Mesothelial cell of epicardium (in vitro differentiated cells): ENCODE results near the gene ATP13A1. TPM values are rescaled to one million over a fixed set of nuclear protein-coding genes. Genes with fewer than 3 reads are reported as not detected.
"Not testable (repeated sequence)": the region's sequence is repeated elsewhere in the genome, so short reads cannot be mapped to it uniquely, and the experiment has no call there.

ENCODE experiments used
- DNase-seq, 2 experiments: peaks; one replicate each; pipeline ENCODE4 v3.0.0; 2021; ENCODE audit warnings: low spot score in 2 of 2; ENCODE audit not compliant: unreplicated experiment in 2 of 2
- H3K27ac Mint-ChIP-seq: 2 replicates; pipeline ENCODE4 v1.8.0; 2021; ENCODE audit warnings: mixed read lengths
- H3K27me3 Mint-ChIP-seq: 2 replicates; pipeline ENCODE4 v1.8.0; 2021; ENCODE audit warnings: low read depth, mixed read lengths
- H3K36me3 Mint-ChIP-seq: 2 replicates; pipeline ENCODE4 v1.8.0; 2021; ENCODE audit warnings: mixed read lengths
- H3K4me1 Mint-ChIP-seq: 2 replicates; pipeline ENCODE4 v1.8.0; 2021; ENCODE audit warnings: mixed read lengths
- H3K4me3 Mint-ChIP-seq: 2 replicates; pipeline ENCODE4 v1.8.0; 2021; ENCODE audit warnings: mild to moderate bottlenecking, moderate library complexity, mixed read lengths
- H3K9me3 Mint-ChIP-seq: 2 replicates; pipeline ENCODE4 v1.8.0; 2021; ENCODE audit warnings: mixed read lengths
- total RNA-seq: library from RNA; stranded (reverse); gene quantifications from 3 replicates; pipeline ENCODE4 v1.2.1, GENCODE V29; 2021
- TF ChIP-seq, protein P1 (sequence below): fragments of 200-600 bp; sonication (generic); IDR thresholded peaks from one replicate; pipeline ENCODE4 v1.5.0; 2021; ENCODE audit warnings: antibody characterized with exemption; ENCODE audit not compliant: unreplicated experiment

Gene ATP13A1
- total RNA-seq, 1 donor from 2014 or later = 88.3 TPM

DNA sequence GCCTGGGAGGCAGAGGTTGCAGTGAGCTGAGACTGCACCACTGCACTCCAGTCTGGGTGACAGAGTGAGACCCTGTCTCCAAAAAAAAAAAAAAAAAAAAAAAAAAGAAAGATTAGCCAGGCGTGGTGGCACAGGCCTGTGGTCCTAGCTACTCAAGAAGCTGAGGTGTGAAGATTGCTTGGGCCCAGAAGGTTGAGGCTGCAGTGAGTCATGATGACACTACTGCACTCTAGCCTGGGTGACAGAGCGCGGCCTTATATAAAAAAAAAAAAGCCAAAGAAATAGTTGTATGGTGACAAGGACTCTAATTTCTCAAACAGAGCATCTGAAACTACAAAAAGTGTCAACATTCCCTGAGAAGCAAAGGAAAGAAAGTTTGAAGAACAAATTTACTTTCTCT lies 48.4 kb downstream of the ATP13A1 start:
- H3K4me1 Mint-ChIP-seq = peaks cover 46% of the 10 kb centered on the region
- no peak overlapping the region for H3K4me3 Mint-ChIP-seq
- H3K27me3 Mint-ChIP-seq = no peaks in the 10 kb centered on the region
- DNase-seq = no peak
- no peaks in the 10 kb centered on the region for H3K36me3 Mint-ChIP-seq
- TF ChIP-seq, protein P1, sequence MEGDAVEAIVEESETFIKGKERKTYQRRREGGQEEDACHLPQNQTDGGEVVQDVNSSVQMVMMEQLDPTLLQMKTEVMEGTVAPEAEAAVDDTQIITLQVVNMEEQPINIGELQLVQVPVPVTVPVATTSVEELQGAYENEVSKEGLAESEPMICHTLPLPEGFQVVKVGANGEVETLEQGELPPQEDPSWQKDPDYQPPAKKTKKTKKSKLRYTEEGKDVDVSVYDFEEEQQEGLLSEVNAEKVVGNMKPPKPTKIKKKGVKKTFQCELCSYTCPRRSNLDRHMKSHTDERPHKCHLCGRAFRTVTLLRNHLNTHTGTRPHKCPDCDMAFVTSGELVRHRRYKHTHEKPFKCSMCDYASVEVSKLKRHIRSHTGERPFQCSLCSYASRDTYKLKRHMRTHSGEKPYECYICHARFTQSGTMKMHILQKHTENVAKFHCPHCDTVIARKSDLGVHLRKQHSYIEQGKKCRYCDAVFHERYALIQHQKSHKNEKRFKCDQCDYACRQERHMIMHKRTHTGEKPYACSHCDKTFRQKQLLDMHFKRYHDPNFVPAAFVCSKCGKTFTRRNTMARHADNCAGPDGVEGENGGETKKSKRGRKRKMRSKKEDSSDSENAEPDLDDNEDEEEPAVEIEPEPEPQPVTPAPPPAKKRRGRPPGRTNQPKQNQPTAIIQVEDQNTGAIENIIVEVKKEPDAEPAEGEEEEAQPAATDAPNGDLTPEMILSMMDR = no peak
- no peak overlapping the region for H3K27ac Mint-ChIP-seq
- H3K9me3 Mint-ChIP-seq = no peaks in the 10 kb centered on the region

DNA sequence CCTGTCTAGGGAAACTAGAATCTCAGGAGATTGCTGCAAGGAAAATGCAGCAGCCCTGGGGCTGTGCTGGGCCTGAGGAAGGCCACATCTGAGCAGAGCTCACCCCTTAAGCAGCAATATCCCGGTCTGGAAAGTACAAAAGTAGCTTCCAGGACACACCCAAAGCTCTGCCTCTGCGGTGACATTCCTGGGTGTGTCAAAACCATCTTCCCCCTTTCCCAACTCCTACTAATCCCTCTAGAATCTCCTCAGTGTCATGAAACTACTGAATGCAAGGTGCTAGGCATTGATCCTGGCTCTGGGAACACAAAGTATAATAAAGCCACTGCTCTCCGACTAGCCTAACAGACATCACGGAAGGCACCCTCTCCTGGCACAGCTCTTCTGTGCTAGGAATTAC lies 50.0 kb downstream of the ATP13A1 start:
- DNase-seq = no peak
- TF ChIP-seq, protein P1 = no peak
- peak overlapping the region; percentile 88 for H3K27ac Mint-ChIP-seq
- peaks cover 32% of the 10 kb centered on the region for H3K4me1 Mint-ChIP-seq
- H3K27me3 Mint-ChIP-seq = no peaks in the 10 kb centered on the region
- no peaks in the 10 kb centered on the region for H3K36me3 Mint-ChIP-seq
- H3K4me3 Mint-ChIP-seq = no peak overlapping the region
- H3K9me3 Mint-ChIP-seq = no peaks in the 10 kb centered on the region

DNA sequence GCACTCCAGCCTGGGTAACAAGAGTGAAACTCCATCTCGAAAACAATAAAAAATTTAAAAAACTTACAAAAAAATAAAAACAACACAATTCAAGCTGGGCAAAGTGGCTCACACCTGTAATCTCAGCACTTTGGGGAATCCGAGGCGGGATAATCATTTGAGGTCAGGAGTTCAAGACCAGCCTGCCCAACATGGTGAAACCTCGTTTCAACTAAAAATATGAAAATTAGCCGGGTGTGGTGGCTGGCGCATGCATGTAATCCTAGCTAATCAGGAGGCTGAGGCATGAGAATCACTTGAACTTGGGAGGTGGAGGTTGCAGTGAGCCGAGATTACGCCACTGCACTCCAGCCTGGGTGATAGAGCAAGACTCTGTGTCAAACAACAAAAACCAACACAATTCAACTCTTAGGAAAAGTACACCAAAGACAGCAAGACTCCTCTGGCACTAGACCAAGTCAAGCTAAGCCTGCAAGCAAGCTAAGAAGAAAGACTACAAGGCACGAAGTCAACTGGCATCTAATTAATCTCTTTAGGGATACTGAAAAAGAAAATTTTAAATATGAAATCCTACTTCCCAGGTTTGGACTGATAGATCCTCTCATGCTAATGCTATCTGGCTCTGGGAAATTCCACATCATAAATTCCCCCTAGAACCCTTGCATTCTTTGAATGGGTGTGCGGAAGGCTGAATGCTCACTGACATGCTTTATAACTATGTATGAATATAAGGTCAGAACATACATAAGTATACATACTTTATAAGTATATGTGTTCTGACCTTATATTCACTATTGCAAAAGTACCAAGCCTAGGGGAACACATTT lies 52.9 kb downstream of the ATP13A1 start:
- Mint-ChIP-seq H3K9me3 (no peaks in the 10 kb centered on the region), H3K4me1 (peaks cover 21% of the 10 kb centered on the region), H3K4me3 (no peak overlapping the region), H3K27me3 (no peaks in the 10 kb centered on the region), H3K27ac (peak overlapping the region; percentile 84), H3K36me3 (no peaks in the 10 kb centered on the region)
- DNase-seq = no peak
- TF ChIP-seq, protein P1 = no peak

DNA sequence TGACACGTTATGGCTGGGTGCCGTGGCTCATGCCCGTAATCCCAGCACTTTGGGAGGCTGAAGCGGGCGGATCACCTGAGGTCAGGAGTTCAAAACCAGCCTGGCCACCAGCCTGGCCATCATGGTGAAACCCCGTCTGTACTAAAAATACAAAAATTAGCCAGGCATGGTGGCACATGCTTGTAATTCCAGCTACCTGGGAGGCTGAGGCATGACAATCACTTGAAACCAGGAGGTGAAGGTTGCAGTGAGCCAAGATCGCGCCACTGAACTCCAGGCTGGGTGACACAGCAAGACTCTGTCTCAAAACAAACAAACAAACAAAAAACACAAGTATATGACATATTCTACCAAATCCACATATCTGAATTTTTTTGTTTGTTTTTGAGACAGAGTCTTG lies 56.8 kb downstream of the ATP13A1 start:
- not testable (repeated sequence) for H3K27me3 Mint-ChIP-seq, H3K9me3 Mint-ChIP-seq, H3K4me1 Mint-ChIP-seq, H3K36me3 Mint-ChIP-seq, H3K27ac Mint-ChIP-seq, DNase-seq, H3K4me3 Mint-ChIP-seq

DNA sequence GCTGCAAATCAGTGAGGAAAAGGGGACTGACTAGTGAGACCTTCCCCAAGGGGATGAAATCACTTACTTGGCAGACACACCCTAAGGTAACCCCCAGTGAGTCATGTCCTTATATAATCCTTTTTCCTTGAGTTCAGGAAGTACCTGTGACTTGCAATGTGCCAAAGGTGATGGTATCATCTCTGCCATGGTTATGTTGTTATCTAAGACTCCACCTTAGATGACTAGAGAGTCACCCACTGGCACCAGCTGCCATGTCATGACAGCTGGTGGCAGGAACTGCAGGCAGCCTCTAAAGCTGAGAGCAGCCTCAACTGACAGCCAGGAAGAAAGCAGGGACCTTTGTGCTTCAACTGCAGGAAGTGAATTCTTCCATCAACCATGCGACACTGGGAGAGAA lies 57.5 kb downstream of the ATP13A1 start:
- Mint-ChIP-seq H3K36me3 (no peaks in the 10 kb centered on the region), H3K4me1 (peaks cover 7% of the 10 kb centered on the region), H3K9me3 (no peaks in the 10 kb centered on the region), H3K4me3 (no peak overlapping the region), H3K27ac (no peak overlapping the region), H3K27me3 (no peaks in the 10 kb centered on the region)
- TF ChIP-seq, protein P1 = no peak
- DNase-seq = no peak

DNA sequence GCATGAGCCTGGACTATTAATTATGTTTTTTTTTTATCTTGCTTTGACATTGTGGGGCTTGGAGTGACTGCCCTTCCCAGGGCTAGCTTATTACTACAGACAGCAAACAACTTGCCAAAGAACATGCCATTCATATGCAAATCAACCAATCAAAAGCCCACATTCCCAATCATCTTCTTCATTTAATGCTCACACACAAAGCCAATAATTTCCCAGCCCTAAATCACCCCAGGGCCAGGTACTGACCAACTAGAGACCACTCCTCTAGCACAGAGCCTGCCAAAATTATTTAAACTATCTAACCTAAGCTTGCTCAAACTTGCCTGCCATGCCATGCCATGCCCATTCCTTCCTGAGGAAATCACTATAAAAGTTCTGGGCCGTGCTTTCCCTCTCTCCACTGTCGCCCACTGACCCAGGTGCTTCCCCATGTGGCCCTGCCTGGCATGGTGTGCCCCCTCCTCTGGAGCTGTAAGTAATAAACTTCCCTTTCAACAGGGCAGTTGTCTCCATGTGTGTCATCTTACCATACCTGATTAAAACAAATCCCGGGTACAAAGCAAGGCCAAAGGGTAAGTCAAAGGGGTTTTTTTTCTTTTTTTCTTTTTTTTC lies 60.7 kb downstream of the ATP13A1 start:
- Mint-ChIP-seq H3K4me1 (peaks cover 1% of the 10 kb centered on the region), H3K27me3 (no peaks in the 10 kb centered on the region), H3K27ac (no peak overlapping the region), H3K4me3 (no peak overlapping the region), H3K9me3 (no peaks in the 10 kb centered on the region), H3K36me3 (peaks cover 3% of the 10 kb centered on the region)
- no peak for DNase-seq
- TF ChIP-seq, protein P1 = no peak
